PFSK-1 (cell line): ENCODE measurements around the gene AP2B1.

ENCODE experiments used
- FOXP2 ChIP-seq: optimal IDR thresholded peaks from 2 replicates; pipeline ENCODE3; 2011; ENCODE audit warnings: borderline replicate concordance, control low read depth, inconsistent platforms; ENCODE audit not compliant: insufficient read depth; ENCODE audit errors: extremely low read length, extremely low read depth
- POLR2AphosphoS5 ChIP-seq: IDR thresholded peaks from 2 replicates; pipeline ENCODE4 v1.6.1; 2012; ENCODE audit warnings: low read depth, mild to moderate bottlenecking, control low read depth, low read length, moderate library complexity
- REST ChIP-seq, 2 experiments: IDR thresholded peaks; 2 replicates each; pipeline versions ENCODE4 v1.6.1 to v1.8.0; 2011 to 2012; ENCODE audit warnings: low read depth in 2 of 2, low read length in 2 of 2, control low read depth in 1 of 2, inconsistent platforms in 1 of 2, mild to moderate bottlenecking in 1 of 2, moderate library complexity in 1 of 2; ENCODE audit not compliant: insufficient read depth in 1 of 2
- SIN3A ChIP-seq: IDR thresholded peaks from 2 replicates; pipeline ENCODE4 v1.6.1; 2012; ENCODE audit warnings: mild to moderate bottlenecking, low read length, moderate library complexity, borderline replicate concordance; ENCODE audit not compliant: insufficient read depth
- TAF1 ChIP-seq: IDR thresholded peaks from 2 replicates; pipeline ENCODE4 v1.6.1; 2012; ENCODE audit warnings: low read length, control low read depth, borderline replicate concordance; ENCODE audit not compliant: insufficient read depth

DNA sequence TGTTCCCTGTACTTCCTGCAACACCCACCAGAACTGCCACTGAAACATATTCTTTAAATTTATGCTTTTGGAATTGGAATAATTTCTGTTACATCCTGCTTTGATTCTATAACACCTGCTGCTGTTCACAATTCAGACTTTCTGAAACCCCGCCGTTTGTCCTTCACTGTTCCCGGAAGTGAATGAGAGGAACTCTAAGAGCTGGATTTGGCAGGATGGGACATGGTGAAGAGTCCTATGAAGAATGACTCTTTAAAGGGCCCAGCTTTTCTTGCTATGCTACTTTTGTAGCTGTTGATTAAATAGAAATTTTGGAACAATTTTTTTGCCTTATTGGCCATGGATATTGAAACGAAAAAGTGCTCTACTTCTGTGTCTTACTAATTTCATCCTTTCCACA, 8.9 kb downstream of the AP2B1 start:
- no peak for TF ChIP-seq POLR2AphosphoS5
- no peak for TF ChIP-seq SIN3A
- TF ChIP-seq REST (IDR thresholded peaks at IDR 0.05; ENCODE audit: insufficient read depth in 1 of 2, low read depth in 2 of 2, low read length in 2 of 2), result no peak
- TF ChIP-seq TAF1, result no peak
- TF ChIP-seq FOXP2, result no peak
